ENCODE data around the gene SEMA6D. TPM values are rescaled to one million over a fixed set of nuclear protein-coding genes. Genes with fewer than 3 reads are reported as not detected.

SEMA6D gene
- total RNA-seq, 1 donor from 2014 or later = not detected

- intact Hi-C loops (cut with micrococcal nuclease) = no loop called here
These were observed 26.1 kb downstream of the SEMA6D start for GRCh38 chr15:47743385-47743784.

- intact Hi-C loops (cut with micrococcal nuclease) = no loop called here
These were observed 26.6 kb downstream of the SEMA6D start for GRCh38 chr15:47743886-47744285.

- intact Hi-C loops (cut with micrococcal nuclease) = no loop called here
These were observed 27.2 kb downstream of the SEMA6D start for GRCh38 chr15:47744496-47744895.

GRCh38 chr15:47744973-47745372 is 27.7 kb downstream of the SEMA6D start:
- intact Hi-C loops (cut with micrococcal nuclease) = no loop called here

GRCh38 chr15:47746516-47746915 is 29.2 kb downstream of the SEMA6D start:
- intact Hi-C loops (cut with micrococcal nuclease) = no loop called here

DNA sequence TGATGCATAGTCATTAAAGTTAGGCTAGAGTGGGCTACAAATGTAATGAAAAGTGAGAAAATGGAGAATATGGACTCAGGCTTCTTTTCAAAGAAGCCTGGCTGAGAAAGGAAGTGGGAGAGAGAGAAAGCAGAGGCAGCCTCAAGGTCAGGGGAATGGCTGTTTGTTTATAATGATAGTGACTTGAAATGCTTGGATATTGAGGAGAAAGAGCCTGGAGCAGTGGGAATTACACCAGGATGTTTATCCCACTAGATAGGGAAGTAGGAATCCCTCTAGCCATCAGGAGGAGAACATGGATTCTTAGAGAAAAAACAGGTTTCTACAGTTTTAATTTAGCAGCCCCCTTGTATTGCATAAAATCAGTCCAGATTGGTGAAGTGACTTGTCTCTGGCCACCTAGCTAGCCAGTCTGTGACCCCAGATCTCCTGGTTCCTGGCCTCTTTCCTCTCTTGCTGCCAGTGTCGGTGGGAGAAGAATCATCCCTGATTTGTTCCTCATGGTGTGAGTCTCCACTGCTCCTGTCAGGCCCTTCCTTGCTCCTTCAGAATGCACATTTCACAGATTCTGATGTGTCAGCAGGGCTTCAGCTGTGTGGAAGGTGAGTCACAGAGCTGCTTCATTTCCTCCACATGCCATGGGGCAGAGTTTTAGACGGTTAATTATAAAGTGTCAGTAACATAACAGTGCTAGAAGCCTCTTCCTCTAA is 32.9 kb downstream of the SEMA6D start:
- intact Hi-C loops (cut with micrococcal nuclease) = no loop called here

DNA sequence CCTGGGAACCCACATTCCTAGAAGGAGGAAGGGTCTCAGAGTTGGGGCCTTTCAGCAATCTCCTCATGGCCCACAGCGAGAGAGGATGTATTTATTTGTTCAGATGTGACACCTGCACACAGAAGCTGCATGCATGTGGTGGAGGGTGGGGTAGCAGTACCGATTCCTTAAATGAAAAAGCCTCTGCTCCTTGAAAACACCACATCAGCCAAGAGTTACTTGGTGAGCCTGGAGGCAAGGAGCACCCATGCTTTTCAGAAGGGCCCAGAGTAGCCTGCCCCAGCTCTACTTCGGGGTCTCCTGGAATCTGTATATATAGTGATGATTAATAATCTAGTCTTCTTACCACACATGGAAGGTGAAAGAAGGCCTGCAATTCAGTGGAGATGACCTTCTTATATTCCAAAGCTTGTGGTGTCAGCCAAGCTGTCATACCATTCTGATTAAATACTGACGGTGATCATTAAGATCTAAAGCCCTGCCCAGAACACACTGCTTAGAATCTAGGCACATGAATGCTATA is 33.5 kb downstream of the SEMA6D start:
- intact Hi-C loops (cut with micrococcal nuclease) = no loop called here

DNA sequence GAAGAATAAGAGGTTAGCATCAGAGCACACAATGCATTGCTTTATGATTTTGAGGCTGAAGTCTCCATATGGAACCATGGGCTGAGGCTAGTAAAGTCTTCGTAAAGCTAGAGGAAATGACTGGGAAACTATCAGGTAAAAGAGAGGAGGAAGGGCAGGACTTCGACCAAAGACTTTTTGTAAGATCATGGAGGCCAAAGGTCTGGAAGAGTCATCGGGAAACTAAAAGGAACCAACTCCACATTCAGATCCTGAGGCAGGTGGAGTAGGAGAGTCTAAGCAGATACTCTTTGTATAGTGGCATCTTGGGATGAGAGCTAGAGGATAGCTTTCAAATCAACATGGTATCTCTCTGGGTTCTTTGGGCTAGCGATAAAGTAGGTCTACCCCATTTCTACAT is 36.3 kb downstream of the SEMA6D start:
- intact Hi-C loops (cut with micrococcal nuclease) = no loop called here

GRCh38 chr15:47754312-47754711 is 37.0 kb downstream of the SEMA6D start:
- intact Hi-C loops (cut with micrococcal nuclease) = no loop called here

DNA sequence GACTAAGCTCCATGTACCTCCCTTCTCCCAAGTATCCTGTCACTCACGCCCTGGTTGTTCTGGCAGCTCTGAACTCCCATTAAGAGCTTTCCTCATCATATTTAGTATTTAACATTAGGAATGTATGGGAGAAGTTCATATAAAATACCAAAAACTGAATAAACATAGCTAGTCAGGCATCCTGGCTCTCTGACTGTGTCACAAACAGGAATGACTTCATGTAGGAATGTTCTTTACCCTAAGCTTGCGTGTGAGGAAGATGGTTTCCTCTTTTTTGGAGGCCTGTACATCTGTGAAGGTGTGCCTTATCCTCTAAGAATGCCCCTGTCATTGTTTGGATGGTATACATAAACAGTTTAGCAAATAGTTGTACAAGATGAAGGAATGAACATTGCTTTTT is 38.6 kb downstream of the SEMA6D start:
- intact Hi-C loops (cut with micrococcal nuclease) = no loop called here

DNA sequence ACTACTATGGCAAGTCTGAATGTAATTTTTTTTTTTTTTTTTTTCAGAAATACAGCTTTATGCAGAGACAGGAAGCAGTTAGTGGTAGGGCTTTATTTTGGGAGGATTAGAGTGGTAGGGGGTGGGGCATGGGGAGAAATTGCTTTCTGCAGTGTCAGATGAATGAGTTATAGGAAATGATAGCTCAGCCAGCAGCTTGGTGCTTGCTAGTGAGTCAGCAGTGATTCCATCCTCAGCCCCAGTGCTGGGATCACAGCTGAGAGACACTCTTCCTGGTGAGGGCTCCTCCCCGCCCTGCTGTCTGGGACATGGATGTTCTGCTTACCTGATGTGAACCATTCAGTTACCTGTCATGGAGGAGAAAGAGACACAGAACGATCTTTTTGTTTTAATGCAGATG is 39.6 kb downstream of the SEMA6D start:
- intact Hi-C loops (cut with micrococcal nuclease) = no loop called here

DNA sequence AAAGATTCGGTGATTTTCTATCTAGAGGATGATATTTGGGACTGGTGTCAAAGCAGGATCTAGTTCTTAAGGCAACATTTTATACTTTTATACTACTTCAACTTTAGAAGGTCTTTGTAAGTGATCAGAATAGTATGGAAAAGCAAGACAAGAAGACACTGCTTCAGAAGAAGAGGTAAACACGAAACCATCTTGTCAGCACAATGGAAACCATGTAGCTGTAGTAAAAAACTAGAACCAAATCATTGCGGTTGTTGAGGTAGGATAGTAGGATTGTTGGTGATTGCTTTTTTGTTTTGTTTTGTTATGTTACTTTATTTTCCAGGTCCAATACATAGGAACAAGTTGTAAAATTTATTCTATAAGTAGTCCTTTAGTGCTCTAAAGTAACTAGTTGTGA is 40.0 kb downstream of the SEMA6D start:
- intact Hi-C loops (cut with micrococcal nuclease) = no loop called here

- intact Hi-C loops (cut with micrococcal nuclease) = no loop called here
These were observed 45.3 kb downstream of the SEMA6D start for GRCh38 chr15:47762621-47763020.

DNA sequence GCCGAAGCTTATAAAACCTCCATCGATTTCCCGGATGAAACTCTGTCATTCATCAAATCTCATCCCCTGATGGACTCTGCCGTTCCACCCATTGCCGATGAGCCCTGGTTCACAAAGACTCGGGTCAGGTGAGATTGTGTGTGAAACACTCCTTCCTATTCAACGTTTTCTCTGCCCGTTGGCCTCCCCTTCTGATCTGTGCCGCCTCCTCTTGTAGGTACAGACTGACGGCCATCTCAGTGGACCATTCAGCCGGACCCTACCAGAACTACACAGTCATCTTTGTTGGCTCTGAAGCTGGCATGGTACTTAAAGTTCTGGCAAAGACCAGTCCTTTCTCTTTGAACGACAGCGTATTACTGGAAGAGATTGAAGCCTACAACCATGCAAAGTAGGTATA is 47.4 kb downstream of the SEMA6D start:
- intact Hi-C loops (cut with micrococcal nuclease) = no loop called here

DNA sequence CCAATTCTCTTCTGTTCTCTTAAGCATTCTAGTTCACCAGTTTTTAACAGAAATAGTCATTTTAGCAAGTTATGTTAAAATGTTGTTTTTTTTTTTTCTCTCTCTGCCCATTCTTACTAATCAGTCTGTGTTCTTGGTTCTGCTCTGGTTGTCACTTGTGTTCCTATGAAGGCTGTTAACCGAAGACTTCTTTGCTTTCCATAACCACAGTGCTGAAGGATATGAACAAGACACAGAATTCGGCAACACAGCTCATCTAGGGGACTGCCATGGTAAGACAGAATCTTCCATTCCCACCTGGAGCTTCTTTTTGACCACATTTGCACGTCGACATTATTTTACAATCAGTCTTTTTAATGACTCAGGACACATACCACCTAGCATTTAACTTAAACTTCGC is 49.1 kb downstream of the SEMA6D start:
- intact Hi-C loops (cut with micrococcal nuclease) = no loop called here

- intact Hi-C loops (cut with micrococcal nuclease) = no loop called here
These were observed 49.7 kb downstream of the SEMA6D start for GRCh38 chr15:47767035-47767434.

DNA sequence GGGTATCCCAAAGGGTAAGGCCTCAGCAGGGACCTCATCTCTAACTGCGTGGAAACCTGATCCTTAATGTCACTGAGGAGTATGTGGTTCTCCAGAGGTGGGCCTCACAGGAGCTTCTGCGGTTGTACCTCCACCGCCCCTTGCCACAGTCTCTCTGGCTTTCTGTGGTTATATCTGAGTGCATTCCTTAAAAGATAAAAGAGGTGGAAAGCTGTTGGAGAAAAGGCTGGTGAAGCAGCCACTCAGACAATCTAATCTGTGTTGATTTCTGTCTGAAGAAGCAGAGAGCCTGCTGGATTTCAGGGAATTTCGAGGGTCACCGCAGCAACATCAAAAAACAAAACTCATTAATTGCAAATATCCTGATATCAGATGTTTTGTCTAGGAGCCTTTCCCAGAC is 51.4 kb downstream of the SEMA6D start:
- intact Hi-C loops (cut with micrococcal nuclease) = no loop called here

DNA sequence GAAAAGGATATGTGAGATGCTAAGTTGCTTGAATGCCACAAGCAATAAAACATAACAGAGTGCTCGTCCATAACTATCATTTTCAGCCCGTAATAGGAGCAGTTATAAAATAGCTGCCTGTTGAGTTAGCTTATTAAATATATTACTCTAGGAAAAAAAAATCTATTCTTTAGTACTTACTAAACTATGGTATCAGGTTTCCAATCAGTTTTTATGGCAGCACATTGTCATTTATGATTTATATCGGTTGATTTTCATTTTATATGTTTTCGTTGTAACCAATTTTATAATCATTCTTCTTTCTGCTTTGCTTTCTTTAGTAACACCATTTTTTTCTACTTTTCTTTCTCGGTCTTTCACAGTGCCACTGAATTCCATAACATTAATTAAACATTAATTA is 51.9 kb downstream of the SEMA6D start:
- intact Hi-C loops (cut with micrococcal nuclease) = no loop called here

- intact Hi-C loops (cut with micrococcal nuclease) = no loop called here
These were observed 55.8 kb downstream of the SEMA6D start for GRCh38 chr15:47773143-47773542.

GRCh38 chr15:47778263-47778770 is 61.0 kb downstream of the SEMA6D start:
- intact Hi-C loops (cut with micrococcal nuclease) = no loop called here

GRCh38 chr15:47780971-47781370 is 63.7 kb downstream of the SEMA6D start:
- intact Hi-C loops (cut with micrococcal nuclease) = no loop called here

DNA sequence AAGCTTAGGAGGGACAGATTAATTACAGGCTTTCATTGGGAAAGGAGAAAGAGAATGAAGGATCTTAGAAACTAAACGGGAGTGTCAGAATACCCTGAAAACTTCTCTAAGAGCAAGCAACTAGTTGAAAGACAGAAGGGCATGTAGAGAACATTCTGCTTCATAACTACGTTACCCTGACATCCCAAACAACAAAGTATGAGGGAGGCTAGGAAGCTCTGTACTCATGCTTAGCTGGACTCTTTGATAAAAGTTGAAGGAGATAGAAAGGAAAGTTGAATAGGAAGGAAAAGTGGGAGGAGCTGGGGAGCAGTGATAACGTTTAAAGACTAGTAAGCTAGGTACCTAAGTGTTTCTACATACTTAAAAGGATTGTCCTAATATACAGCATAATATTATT is 64.2 kb downstream of the SEMA6D start:
- intact Hi-C loops (cut with micrococcal nuclease) = no loop called here

DNA sequence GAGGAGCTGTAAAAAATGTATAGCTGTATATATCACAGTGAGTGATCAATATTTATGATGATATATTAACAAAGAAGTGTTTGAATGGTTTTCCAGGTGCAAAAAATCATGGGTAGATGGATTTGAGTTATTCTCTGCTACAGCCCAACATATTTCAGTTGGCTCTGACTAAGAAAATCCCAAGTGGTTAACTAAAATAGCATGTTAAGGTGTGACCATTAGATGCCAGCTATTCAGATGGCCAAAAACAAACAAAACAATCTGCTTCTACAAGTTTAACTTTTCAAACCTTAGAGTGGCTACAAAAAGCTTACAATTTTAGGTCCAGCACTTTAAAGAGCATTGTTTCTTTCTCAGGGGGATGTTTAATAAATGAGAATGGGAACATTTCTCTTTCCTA is 67.5 kb downstream of the SEMA6D start:
- intact Hi-C loops (cut with micrococcal nuclease) = no loop called here
